SU-DHL-6 (cell line): ENCODE data around the gene ELFN2.

Experiments used
- EZH2phosphoT487 ChIP-seq: fragments of 200-600 bp; sonication (generic), shearing (Covaris generic); conservative IDR thresholded peaks from 2 replicates; pipeline ENCODE4 v1.6.1; 2018; ENCODE audit warnings: mild to moderate bottlenecking, antibody characterized with exemption, low read length, moderate library complexity, mixed read lengths
- TF ChIP-seq, protein P1 (sequence below): fragments of 200-600 bp; sonication (generic); IDR thresholded peaks from one replicate; pipeline ENCODE4 v1.5.1; 2017; ENCODE audit warnings: antibody characterized with exemption, mild to moderate bottlenecking, low read length, moderate library complexity; ENCODE audit not compliant: insufficient read depth, poor library complexity, severe bottlenecking

DNA sequence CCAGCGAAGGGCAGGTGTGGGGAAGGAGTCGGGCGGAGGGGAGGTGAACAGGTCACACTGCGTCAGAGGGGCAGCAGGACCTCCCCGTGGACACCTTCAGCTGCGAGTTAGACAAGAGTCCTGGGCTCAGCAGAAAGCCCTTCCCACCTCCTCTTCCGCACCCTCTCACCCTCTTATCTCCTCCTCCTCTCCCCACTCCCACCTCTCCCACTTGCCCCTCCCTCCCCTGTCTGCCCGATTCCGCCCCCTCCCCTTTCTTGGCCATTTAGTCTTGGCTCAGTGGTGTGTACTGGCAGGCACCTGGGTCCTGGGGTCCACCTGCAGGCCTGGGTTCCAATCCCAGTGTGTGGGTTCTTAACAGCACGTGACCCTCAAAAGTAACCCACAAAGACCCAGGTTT is 107.8 kb downstream of the ELFN2 start:
- TF ChIP-seq, protein P1, sequence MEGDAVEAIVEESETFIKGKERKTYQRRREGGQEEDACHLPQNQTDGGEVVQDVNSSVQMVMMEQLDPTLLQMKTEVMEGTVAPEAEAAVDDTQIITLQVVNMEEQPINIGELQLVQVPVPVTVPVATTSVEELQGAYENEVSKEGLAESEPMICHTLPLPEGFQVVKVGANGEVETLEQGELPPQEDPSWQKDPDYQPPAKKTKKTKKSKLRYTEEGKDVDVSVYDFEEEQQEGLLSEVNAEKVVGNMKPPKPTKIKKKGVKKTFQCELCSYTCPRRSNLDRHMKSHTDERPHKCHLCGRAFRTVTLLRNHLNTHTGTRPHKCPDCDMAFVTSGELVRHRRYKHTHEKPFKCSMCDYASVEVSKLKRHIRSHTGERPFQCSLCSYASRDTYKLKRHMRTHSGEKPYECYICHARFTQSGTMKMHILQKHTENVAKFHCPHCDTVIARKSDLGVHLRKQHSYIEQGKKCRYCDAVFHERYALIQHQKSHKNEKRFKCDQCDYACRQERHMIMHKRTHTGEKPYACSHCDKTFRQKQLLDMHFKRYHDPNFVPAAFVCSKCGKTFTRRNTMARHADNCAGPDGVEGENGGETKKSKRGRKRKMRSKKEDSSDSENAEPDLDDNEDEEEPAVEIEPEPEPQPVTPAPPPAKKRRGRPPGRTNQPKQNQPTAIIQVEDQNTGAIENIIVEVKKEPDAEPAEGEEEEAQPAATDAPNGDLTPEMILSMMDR = no peak
- TF ChIP-seq EZH2phosphoT487 = no peak
